ENCODE measurements around the gene HOXC13.

GRCh38 chr12:53993162-53994008 is 54.8 kb downstream of the HOXC13 start:
- TF ChIP-seq, protein P1, sequence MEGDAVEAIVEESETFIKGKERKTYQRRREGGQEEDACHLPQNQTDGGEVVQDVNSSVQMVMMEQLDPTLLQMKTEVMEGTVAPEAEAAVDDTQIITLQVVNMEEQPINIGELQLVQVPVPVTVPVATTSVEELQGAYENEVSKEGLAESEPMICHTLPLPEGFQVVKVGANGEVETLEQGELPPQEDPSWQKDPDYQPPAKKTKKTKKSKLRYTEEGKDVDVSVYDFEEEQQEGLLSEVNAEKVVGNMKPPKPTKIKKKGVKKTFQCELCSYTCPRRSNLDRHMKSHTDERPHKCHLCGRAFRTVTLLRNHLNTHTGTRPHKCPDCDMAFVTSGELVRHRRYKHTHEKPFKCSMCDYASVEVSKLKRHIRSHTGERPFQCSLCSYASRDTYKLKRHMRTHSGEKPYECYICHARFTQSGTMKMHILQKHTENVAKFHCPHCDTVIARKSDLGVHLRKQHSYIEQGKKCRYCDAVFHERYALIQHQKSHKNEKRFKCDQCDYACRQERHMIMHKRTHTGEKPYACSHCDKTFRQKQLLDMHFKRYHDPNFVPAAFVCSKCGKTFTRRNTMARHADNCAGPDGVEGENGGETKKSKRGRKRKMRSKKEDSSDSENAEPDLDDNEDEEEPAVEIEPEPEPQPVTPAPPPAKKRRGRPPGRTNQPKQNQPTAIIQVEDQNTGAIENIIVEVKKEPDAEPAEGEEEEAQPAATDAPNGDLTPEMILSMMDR (IDR thresholded peaks at IDR 0.05; ENCODE audit: poor library complexity), result no peak
- TF ChIP-seq EZH2 (IDR thresholded peaks at IDR 0.05; ENCODE audit: borderline replicate concordance) (no peak), EZH2phosphoT487 (IDR thresholded peaks at IDR 0.05; ENCODE audit: low read depth, severe bottlenecking, unreplicated experiment) (peak; percentile 50)
